PC-3 (cell line): ENCODE measurements around the gene PLCL1. TPM values are rescaled to one million over a fixed set of nuclear protein-coding genes. Genes with fewer than 3 reads are reported as not detected.

ENCODE experiments used
- ATAC-seq: fragments of 200-7000 bp; cut with Tn5 transposase; 2 replicates; pipeline ENCODE4 v1.9.1; 2020; ENCODE audit warnings: mild to moderate bottlenecking, moderate library complexity
- BruUV-seq: library from RNA; stranded (reverse); fragments of 400-500 nt; replicated peaks from 2 replicates; lab custom pipeline; 2021; lab: Mats Ljungman, UMichigan
- CTCF ChIA-PET: fragments of 300-600 bp; sonication (Branson Sonifier 250); formaldehyde crosslinking; loops from one replicate; lab custom pipeline; 2022; ENCODE audit warnings: antibody characterized with exemption; lab: Charles Lee
- POLR2A ChIA-PET: fragments of 300-600 bp; sonication (Branson Sonifier 250); formaldehyde crosslinking; loops from one replicate; lab custom pipeline; 2022; ENCODE audit warnings: antibody characterized with exemption; ENCODE audit not compliant: unreplicated experiment; lab: Charles Lee
- DNase-seq: peaks from one replicate; pipeline ENCODE4 v3.0.0-alpha.2; 2015
- H2AFZ ChIP-seq: fragments of 300-600 bp; sonication (generic); 2 replicates; pipeline ENCODE4 v1.6.0; 2016; ENCODE audit warnings: antibody characterized with exemption, low read length
- H3F3A ChIP-seq: fragments of 300-600 bp; sonication (generic); one replicate; pipeline ENCODE4 v1.6.0; 2017; ENCODE audit warnings: antibody characterized with exemption, low read length, control low read depth, mild to moderate bottlenecking; ENCODE audit not compliant: unreplicated experiment
- H3K27ac ChIP-seq: fragments of 300-600 bp; sonication (generic); 2 replicates; pipeline ENCODE4 v1.5.1; 2016; ENCODE audit warnings: mild to moderate bottlenecking, low read length
- H3K27me3 ChIP-seq: fragments of 300-600 bp; sonication (generic); 2 replicates; pipeline ENCODE4 v1.6.1; 2016; ENCODE audit warnings: low read length, mixed read lengths
- H3K36me3 ChIP-seq: fragments of 300-600 bp; sonication (generic); 2 replicates; pipeline ENCODE4 v1.6.1; 2016; ENCODE audit warnings: low read depth, mixed run types, low read length, mixed read lengths
- H3K4me1 ChIP-seq: fragments of 300-600 bp; sonication (generic); 2 replicates; pipeline ENCODE4 v1.5.1; 2016; ENCODE audit warnings: low read length; ENCODE audit not compliant: insufficient read depth
- H3K4me2 ChIP-seq: fragments of 300-600 bp; sonication (generic); 2 replicates; pipeline ENCODE4 v1.6.0; 2016; ENCODE audit warnings: low read length
- H3K4me3 ChIP-seq: fragments of 300-600 bp; sonication (generic); 2 replicates; pipeline ENCODE4 v1.5.1; 2016; ENCODE audit warnings: mild to moderate bottlenecking, low read length, mixed read lengths
- H3K79me2 ChIP-seq: fragments of 300-600 bp; sonication (generic); 2 replicates; pipeline ENCODE4 v1.6.1; 2017; ENCODE audit warnings: low read length, mixed read lengths
- H3K9ac ChIP-seq: fragments of 300-600 bp; sonication (generic); 2 replicates; pipeline ENCODE4 v1.6.0; 2016; ENCODE audit warnings: mild to moderate bottlenecking, low read length
- H3K9me2 ChIP-seq: fragments of 300-600 bp; sonication (generic); replicated peaks from 2 replicates; pipeline ENCODE4 v1.6.1; 2016; ENCODE audit warnings: mixed run types, low read length, mixed read lengths
- H3K9me3 ChIP-seq: fragments of 300-600 bp; sonication (generic); 2 replicates; pipeline ENCODE4 v1.6.1; 2016; ENCODE audit warnings: low read length, mixed read lengths
- H4K20me1 ChIP-seq: fragments of 300-600 bp; sonication (generic); 2 replicates; pipeline ENCODE4 v1.6.1; 2016; ENCODE audit warnings: low read length, mixed read lengths
- CTCF ChIP-seq: fragments of 300-600 bp; sonication (generic); conservative IDR thresholded peaks from 2 replicates; pipeline ENCODE4 v1.5.1; 2017; ENCODE audit warnings: antibody characterized with exemption, low read depth, mild to moderate bottlenecking, low read length
- EZH2 ChIP-seq: fragments of 300-600 bp; sonication (generic); IDR thresholded peaks from one replicate; pipeline ENCODE4 v1.6.1; 2017; ENCODE audit warnings: antibody characterized with exemption, mild to moderate bottlenecking, low read length; ENCODE audit not compliant: unreplicated experiment
- EZH2phosphoT487 ChIP-seq: fragments of 300-600 bp; sonication (generic); IDR thresholded peaks from 2 replicates; pipeline ENCODE4 v1.6.1; 2018; ENCODE audit warnings: mild to moderate bottlenecking, antibody characterized with exemption, low read length, borderline replicate concordance
- intact Hi-C: fragments of 100-400 bp; cut with micrococcal nuclease; formaldehyde crosslinking; loops from 2 replicates; pipeline ENCODE4 v1.9.0; 2023
- total RNA-seq: library from RNA; depleted of rRNA; stranded (reverse); fragments of >200 nt; gene quantifications from 2 replicates; pipeline ENCODE4 v1.2.3, GENCODE V29; 2014

The PLCL1 gene
- total RNA-seq, 1 experiment from 2014 or later = not detected

GRCh38 chr2:198162276-198162675 lies 357.9 kb downstream of the PLCL1 start:
- H4K20me1 ChIP-seq = no peaks in the 10 kb centered on the region
- H3K9me2 ChIP-seq = no peaks in the 10 kb centered on the region
- no TSS peak for BruUV-seq
- H3K79me2 ChIP-seq = no peaks in the 10 kb centered on the region
- ChIA-PET CTCF (no interaction called here), POLR2A (no interaction called here)
- no peak overlapping the region for H3K4me3 ChIP-seq
- DNase-seq (no peak), ATAC-seq (no peak)
- no peaks in the 10 kb centered on the region for H3F3A ChIP-seq
- H3K27ac ChIP-seq = no peak overlapping the region
- peaks cover 24% of the 10 kb centered on the region for H3K27me3 ChIP-seq
- H3K4me2 ChIP-seq = no peak overlapping the region
- H3K9me3 ChIP-seq = no peaks in the 10 kb centered on the region
- intact Hi-C loops = no loop called here
- H3K36me3 ChIP-seq = no peaks in the 10 kb centered on the region
- no peak overlapping the region for H2AFZ ChIP-seq
- TF ChIP-seq CTCF (no peak), EZH2phosphoT487 (no peak)
- H3K9ac ChIP-seq = no peak overlapping the region
- H3K4me1 ChIP-seq = no peaks in the 10 kb centered on the region

- Histone ChIP-seq H3K9ac (no peak overlapping the region), H4K20me1 (no peaks in the 10 kb centered on the region), H3K27me3 (peaks cover 24% of the 10 kb centered on the region), H3K4me3 (no peak overlapping the region), H3K36me3 (no peaks in the 10 kb centered on the region), H3K27ac (no peak overlapping the region), H3K4me2 (no peak overlapping the region), H3K79me2 (no peaks in the 10 kb centered on the region), H3K9me2 (no peaks in the 10 kb centered on the region), H3F3A (no peaks in the 10 kb centered on the region), H2AFZ (no peak overlapping the region), H3K4me1 (no peaks in the 10 kb centered on the region), H3K9me3 (no peaks in the 10 kb centered on the region)
- ChIA-PET CTCF (no interaction called here), POLR2A (no interaction called here)
- TF ChIP-seq EZH2phosphoT487 (no peak), EZH2 (no peak), CTCF (no peak)
- no peak for DNase-seq
- intact Hi-C loops = no loop called here
- BruUV-seq = no TSS peak
- ATAC-seq = no peak
Observed at GRCh38 chr2:198164843-198165242, 360.4 kb downstream of the PLCL1 start.

GRCh38 chr2:198165289-198165688 lies 360.9 kb downstream of the PLCL1 start:
- no peaks in the 10 kb centered on the region for H3K4me1 ChIP-seq
- H3K4me3 ChIP-seq = no peak overlapping the region
- H3K9me2 ChIP-seq = no peaks in the 10 kb centered on the region
- H3K27ac ChIP-seq = no peak overlapping the region
- CTCF ChIA-PET = no interaction called here
- POLR2A ChIA-PET = no interaction called here
- ATAC-seq = no peak
- BruUV-seq = no TSS peak
- H3K27me3 ChIP-seq = peaks cover 24% of the 10 kb centered on the region
- no peak overlapping the region for H2AFZ ChIP-seq
- no peak for DNase-seq
- H3K79me2 ChIP-seq = no peaks in the 10 kb centered on the region
- H3F3A ChIP-seq = no peaks in the 10 kb centered on the region
- H3K4me2 ChIP-seq = no peak overlapping the region
- intact Hi-C loops = no loop called here
- no peaks in the 10 kb centered on the region for H3K9me3 ChIP-seq
- H3K9ac ChIP-seq = no peak overlapping the region
- no peak for TF ChIP-seq EZH2phosphoT487
- TF ChIP-seq CTCF = no peak
- TF ChIP-seq EZH2 = no peak
- H4K20me1 ChIP-seq = no peaks in the 10 kb centered on the region
- no peaks in the 10 kb centered on the region for H3K36me3 ChIP-seq
